HepG2 (cell line): ENCODE results near the gene FAM131A. TPM values are rescaled to one million over a fixed set of nuclear protein-coding genes. Genes with fewer than 3 reads are reported as not detected.

Experiments used
- ASH2L ChIP-seq: fragments of 300-600, 200-600 bp; sonication (generic); IDR thresholded peaks from 2 replicates; pipeline ENCODE4 v1.7.0; 2017; ENCODE audit warnings: low read depth, mild to moderate bottlenecking, moderate library complexity, mixed read lengths, low read length; ENCODE audit not compliant: insufficient read length
- DRAP1 ChIP-seq: IDR thresholded peaks from 2 replicates; pipeline ENCODE4 v1.6.1; 2016; ENCODE audit warnings: missing genetic modification reagents, missing compliant biosample characterization
- GATA4 ChIP-seq: sonication (generic); IDR thresholded peaks from 2 replicates; pipeline ENCODE4 v1.6.1; 2016; ENCODE audit warnings: antibody characterized with exemption, low read depth, borderline replicate concordance
- IRF2 ChIP-seq: IDR thresholded peaks from 2 replicates; pipeline ENCODE4 v1.6.1; 2018; ENCODE audit warnings: missing genetic modification reagents, missing compliant biosample characterization
- NFYC ChIP-seq: IDR thresholded peaks from 2 replicates; pipeline ENCODE4 v1.6.1; 2016; ENCODE audit warnings: missing genetic modification reagents, missing compliant biosample characterization
- SKI ChIP-seq: fragments of 450-650 bp; IDR thresholded peaks from one replicate; pipeline ENCODE4 v1.6.1; 2018; ENCODE audit warnings: mild to moderate bottlenecking; ENCODE audit not compliant: partially characterized antibody
- TEAD2 ChIP-seq: sonication (generic); formaldehyde crosslinking; IDR thresholded peaks from 2 replicates; pipeline ENCODE4 v1.9.0; 2021; ENCODE audit warnings: missing genetic modification reagents
- ZBTB7B ChIP-seq: sonication (generic); formaldehyde crosslinking; IDR thresholded peaks from 2 replicates; pipeline ENCODE4 v1.4.0; 2020; ENCODE audit warnings: missing genetic modification reagents
- ZNF101 ChIP-seq: sonication (generic); formaldehyde crosslinking; IDR thresholded peaks from 2 replicates; pipeline ENCODE4 v1.4.0; 2020; ENCODE audit warnings: mild to moderate bottlenecking, low read depth, missing genetic modification reagents, borderline replicate concordance
- ZNF12 ChIP-seq: sonication (generic); formaldehyde crosslinking; IDR thresholded peaks from 2 replicates; pipeline ENCODE4 v1.5.0; 2020; ENCODE audit warnings: missing genetic modification reagents
- ZNF20 ChIP-seq: sonication (generic); formaldehyde crosslinking; IDR thresholded peaks from 2 replicates; pipeline ENCODE4 v1.4.0; 2020; ENCODE audit warnings: mild to moderate bottlenecking, moderate library complexity, missing genetic modification reagents
- ZNF460 ChIP-seq: sonication (generic); formaldehyde crosslinking; IDR thresholded peaks from 2 replicates; pipeline ENCODE4 v1.5.1; 2020; ENCODE audit warnings: missing genetic modification reagents, mild to moderate bottlenecking, borderline replicate concordance
- ZNF7 ChIP-seq: IDR thresholded peaks from 2 replicates; pipeline ENCODE4 v1.6.1; 2016; ENCODE audit warnings: missing biosample characterization, missing genetic modification reagents
- ZNF83 ChIP-seq: sonication (generic); formaldehyde crosslinking; IDR thresholded peaks from 2 replicates; pipeline ENCODE4 v1.4.0; 2020; ENCODE audit warnings: missing genetic modification reagents, mild to moderate bottlenecking, borderline replicate concordance
- ZUFSP ChIP-seq: sonication (generic); formaldehyde crosslinking; IDR thresholded peaks from 2 replicates; pipeline ENCODE4 v1.9.0; 2021; ENCODE audit warnings: missing genetic modification reagents, mild to moderate bottlenecking, borderline replicate concordance
- polyA plus RNA-seq, 8 experiments: library from polyadenylated mRNA; depleted of rRNA in 3 of 8; stranded (reverse) in 7 of 8; unstranded in 1 of 8; fragments of >200 nt; fragmentation: Illumina TruSeq in 4 of 8; extraction: Trizol in 4 of 8; gene quantifications; 2 replicates each; pipeline versions ENCODE4 v1.2.1 to v1.2.3, GENCODE V29; 2011 to 2016; ENCODE audit warnings: low read depth in 4 of 8, missing spikeins in 1 of 8, mixed read lengths in 1 of 8; ENCODE audit not compliant: insufficient read depth in 1 of 8
- total RNA-seq, 5 experiments: library from RNA; depleted of rRNA; stranded (reverse); fragments of >200 nt; fragmentation: Illumina TruSeq; extraction: Trizol; gene quantifications; 2 replicates each; pipeline ENCODE4 v1.2.3, GENCODE V29; 2016; ENCODE audit warnings: low read depth in 1 of 5
- TF ChIP-seq, protein P1 (sequence below): sonication (generic); formaldehyde crosslinking; IDR thresholded peaks from 2 replicates; pipeline ENCODE4 v1.4.0; 2020; ENCODE audit warnings: mild to moderate bottlenecking, low read depth, missing genetic modification reagents
- TF ChIP-seq, protein P2 (sequence below): sonication (generic); formaldehyde crosslinking; IDR thresholded peaks from 2 replicates; pipeline ENCODE4 v1.8.0; 2022; ENCODE audit warnings: mild to moderate bottlenecking, missing genetic modification reagents, moderate library complexity

Gene FAM131A
- total and polyA plus RNA-seq, 2 of the 13 experiments (the other 11 are each of a cell fraction or from before 2014, with no cell fraction given): 9.2 to 9.3 TPM

- TF ChIP-seq ZUFSP (CRISPR knock-in tag): no peak
- TF ChIP-seq ZNF7: no peak
- 0 out of 2 replicates have a peak, but pooled peaks have one; percentile 31 for TF ChIP-seq DRAP1
- TF ChIP-seq ZNF83 (CRISPR knock-in tag): 0 out of 2 replicates have a peak, but pooled peaks have one; percentile 66
- TF ChIP-seq, protein P1, sequence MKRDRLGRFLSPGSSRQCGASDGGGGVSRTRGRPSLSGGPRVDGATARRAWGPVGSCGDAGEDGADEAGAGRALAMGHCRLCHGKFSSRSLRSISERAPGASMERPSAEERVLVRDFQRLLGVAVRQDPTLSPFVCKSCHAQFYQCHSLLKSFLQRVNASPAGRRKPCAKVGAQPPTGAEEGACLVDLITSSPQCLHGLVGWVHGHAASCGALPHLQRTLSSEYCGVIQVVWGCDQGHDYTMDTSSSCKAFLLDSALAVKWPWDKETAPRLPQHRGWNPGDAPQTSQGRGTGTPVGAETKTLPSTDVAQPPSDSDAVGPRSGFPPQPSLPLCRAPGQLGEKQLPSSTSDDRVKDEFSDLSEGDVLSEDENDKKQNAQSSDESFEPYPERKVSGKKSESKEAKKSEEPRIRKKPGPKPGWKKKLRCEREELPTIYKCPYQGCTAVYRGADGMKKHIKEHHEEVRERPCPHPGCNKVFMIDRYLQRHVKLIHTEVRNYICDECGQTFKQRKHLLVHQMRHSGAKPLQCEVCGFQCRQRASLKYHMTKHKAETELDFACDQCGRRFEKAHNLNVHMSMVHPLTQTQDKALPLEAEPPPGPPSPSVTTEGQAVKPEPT: no peak
- TF ChIP-seq ASH2L: no peak
- TF ChIP-seq TEAD2 (CRISPR knock-in tag): no peak
- TF ChIP-seq, protein P2, sequence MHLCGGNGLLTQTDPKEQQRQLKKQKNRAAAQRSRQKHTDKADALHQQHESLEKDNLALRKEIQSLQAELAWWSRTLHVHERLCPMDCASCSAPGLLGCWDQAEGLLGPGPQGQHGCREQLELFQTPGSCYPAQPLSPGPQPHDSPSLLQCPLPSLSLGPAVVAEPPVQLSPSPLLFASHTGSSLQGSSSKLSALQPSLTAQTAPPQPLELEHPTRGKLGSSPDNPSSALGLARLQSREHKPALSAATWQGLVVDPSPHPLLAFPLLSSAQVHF (CRISPR knock-in tag): no peak
- TF ChIP-seq GATA4: no peak
- peak; percentile 37; the same call in 1 of the 2 replicates for TF ChIP-seq IRF2
- no peak for TF ChIP-seq ZBTB7B (CRISPR knock-in tag)
- peak; percentile 89 for TF ChIP-seq ZNF12 (CRISPR knock-in tag)
- TF ChIP-seq ZNF101: no peak
- TF ChIP-seq NFYC: no peak
- TF ChIP-seq SKI: peak; percentile 15
- no peak for TF ChIP-seq ZNF460
- TF ChIP-seq ZNF20: no peak
- TF ChIP-seq, all 625 proteins: peak for 86
These were observed 34.2 kb downstream of the FAM131A start (continued) for GRCh38 chr3:184371570-184372018.
